Activated T-cell treated with anti-CD3 and anti-CD28 coated beads for 4 hours (primary cell): ENCODE measurements around the gene COPG2.

ENCODE experiments used
- DNase-seq: peaks from one replicate; pipeline ENCODE4 v3.0.0-alpha.2; 2020

Gene COPG2

DNA sequence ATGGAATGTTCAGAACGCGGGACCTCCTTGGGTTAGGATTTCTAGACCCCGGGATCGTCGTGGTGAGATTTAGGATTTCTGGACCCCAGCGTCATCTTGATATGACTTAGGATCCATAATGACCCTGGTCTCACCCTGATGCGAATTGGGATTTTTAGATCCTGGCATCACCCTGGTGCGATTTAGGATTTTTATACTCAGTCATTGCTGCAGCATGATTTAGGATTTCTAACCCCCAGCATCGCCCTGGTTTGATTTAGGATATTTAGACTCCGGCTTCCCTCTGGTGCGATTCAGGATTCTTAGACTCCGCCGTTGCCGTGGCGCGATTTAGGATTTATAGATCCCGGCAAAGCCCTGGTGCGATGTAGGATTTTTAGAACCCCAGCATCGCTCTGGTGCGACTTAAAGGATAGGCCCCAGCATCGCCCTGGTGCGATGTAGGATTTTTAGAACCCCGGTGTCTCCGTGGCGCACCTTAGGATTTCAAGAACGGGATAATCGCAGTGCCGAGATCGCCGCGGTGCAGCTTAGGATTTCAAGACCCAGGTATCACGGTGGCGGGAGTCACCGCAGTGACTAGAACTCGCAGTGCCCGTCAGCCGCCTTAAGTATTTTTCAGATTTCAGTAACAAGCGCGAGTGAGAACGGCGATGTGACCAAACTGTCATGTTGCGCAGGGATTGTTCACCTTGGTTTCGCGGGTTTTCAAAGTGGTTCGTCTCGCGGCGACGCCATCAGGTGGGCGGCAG is 175.8 kb downstream of the COPG2 start:
- no peak for DNase-seq

DNA sequence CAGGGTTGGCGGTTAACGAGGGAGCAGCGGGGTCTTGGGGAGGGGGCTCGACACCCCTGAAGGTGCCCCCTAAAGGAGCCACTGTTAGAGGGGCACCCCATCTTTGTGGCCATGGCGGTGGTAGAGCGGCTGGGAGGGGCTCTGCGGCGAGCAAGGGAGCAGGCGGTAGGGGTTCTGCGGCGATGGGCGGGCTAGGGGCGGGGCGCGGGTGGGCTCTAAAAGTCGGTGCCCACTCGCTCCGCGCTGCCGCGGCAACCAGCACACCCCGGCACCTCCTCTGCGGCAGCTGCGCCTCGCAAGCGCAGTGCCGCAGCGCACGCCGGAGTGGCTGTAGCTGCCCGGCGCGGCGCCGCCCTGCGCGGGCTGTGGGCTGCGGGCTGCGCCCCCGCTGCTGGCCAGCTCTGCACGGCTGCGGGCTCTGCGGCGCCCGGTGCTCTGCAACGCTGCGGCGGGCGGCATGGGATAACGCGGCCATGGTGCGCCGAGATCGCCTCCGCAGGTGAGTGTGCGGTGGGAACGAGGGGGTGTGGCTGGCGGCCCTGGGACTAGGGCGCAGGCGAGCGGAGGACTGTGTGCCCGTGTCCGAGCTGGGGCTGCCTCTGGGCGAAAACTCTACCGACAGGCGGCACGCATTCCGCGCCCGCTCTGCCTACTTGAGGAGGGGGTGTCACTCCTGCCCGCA is 176.6 kb downstream of the COPG2 start, which contains the start of gene MEST:
Gene MEST, plus strand, starts transcription at position 245 of the 682 bp plus-strand sequence. Its CDS starts 229 bp downstream, at position 474.
- DNase-seq = no peak

DNA sequence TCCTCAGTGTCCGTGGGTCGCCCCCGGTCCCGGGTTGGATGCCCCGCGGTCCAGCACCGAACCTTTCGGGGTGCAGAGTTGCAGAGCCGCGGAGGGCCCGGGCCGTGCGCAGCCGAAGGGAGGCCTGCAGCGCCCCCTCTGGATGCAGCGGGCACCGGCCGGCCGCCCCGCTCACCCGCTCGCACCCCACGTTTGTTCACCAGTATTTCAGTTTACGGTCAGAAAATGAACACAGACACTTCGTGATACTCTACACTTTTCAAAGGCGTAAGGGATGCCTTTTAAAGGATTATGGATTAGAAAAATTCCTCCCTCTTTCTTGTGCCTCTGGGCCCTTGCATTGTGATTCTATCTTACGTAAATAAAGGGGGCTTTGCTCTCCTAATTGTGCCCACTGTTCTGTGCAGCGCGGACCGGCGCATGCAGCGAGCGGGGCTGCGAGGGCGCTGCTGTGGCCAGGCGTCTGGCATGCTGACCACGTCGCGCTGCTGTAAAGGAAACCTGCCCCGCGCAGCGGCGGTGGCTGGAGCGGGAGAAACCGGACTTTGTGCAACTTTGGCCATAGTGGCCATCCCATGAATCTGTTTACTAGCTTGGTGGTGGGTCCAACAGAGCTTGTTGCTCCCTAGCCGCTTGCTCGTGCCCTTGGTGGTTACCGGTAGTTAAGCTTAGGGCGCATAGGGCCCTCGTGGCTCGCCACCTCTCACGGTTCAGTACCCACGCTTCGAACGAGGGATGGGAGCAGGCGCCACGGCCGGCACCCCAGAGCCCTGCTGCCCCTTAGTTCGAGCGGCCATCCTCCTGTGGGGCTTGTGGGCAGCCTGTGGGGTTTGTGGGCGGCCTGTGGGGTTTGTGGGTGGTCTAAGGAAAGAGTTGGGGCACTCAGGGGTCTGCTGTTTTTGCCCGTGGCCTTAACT is 177.4 kb downstream of the COPG2 start:
- no peak for DNase-seq

DNA sequence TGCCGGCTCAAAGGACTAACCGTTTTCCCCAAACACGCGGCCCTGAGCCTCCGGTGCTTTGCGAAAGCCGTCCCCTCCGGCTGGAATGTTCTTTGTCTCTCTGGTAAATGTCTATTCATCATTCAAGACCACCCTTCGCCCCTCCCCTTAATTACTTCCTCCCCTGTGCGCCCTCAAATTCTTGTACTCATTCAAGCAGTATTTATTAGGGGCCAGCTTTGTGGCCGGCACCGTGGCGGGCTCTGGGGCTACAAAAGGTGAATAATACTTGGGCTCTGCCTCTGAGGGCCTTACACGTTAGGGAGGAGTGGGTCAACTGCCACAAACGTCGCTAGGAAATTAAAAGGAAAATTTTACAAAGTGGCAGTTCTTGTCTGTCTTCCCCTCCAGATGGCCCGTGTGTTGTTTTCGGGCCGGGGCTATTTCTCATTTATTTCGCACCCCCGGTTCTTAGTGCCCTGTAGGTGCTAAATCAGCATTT is 178.2 kb downstream of the COPG2 start:
- DNase-seq = no peak

DNA sequence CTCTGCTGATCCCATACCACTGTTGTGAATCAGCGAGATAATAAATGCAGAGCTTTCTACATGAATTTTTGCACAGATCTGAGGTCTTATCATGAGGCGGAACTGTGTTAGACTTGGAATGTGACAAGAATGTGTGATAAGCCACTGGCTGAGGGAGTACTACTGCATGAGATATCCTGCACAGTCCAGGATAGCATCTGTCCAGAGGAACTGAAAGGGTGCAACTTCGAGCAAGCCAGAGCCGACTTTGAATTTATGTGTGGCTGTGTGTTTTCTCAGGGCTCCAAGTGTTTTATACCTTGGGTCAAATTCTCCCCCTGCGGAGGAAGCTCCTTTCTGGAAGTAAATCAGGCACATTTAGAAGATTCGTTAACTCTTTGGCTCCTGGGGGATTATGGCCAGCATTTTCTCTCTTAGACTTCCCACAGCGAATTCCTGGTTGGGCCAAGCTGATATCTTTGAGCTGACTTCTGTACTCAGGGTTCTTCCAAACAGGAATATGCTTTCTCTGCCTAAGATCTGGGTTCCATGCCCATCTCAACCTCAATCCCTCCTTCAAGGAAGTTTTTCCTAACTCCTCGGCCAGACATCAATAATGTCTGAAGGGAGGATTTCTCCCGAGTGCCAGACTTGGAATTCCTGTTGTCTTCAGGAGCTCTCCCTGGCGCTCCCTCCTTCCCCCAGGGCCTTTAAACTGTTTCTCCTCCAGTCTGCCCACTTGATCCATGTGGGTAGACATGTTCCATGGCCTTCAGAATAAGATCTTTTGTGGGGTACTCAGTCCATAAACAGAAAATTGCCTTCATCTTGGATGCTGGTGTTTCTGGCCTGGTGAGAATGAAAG is 179.2 kb downstream of the COPG2 start:
- no peak for DNase-seq

DNA sequence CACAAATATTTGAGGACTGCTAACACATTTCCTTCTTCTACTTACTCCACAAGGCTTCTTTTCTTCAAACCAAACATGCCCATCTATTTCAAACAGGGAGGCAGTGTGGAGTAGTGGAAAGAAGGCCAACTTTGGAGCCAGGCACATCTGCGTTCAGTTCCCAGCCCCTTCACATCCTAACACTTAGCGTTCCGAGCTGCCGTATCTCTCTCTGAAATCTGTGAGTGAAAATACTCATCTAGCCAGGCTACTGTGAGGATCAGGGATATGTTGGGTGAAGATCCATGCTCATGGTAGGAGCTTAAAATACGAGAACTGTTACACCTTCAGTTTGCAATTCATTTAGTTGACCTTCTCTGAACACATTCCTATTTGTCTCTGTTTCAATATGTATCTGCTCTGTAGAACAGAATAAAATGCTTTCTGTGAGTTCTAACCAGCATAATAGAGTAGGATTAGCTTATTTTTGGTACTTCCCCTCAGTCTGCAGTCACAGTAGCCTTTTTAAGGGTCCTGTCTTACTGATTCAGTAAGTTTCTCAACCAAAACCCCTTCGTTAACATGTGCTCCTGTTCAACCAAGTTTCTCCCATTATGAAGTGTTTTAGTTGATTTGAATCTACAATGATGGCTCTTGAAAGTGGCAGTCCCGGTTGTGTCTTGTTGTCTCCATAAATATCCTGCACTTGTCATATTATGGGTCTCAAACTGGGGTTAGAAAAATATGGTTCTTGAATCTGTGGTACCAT is 180.0 kb downstream of the COPG2 start:
- no peak for DNase-seq

DNA sequence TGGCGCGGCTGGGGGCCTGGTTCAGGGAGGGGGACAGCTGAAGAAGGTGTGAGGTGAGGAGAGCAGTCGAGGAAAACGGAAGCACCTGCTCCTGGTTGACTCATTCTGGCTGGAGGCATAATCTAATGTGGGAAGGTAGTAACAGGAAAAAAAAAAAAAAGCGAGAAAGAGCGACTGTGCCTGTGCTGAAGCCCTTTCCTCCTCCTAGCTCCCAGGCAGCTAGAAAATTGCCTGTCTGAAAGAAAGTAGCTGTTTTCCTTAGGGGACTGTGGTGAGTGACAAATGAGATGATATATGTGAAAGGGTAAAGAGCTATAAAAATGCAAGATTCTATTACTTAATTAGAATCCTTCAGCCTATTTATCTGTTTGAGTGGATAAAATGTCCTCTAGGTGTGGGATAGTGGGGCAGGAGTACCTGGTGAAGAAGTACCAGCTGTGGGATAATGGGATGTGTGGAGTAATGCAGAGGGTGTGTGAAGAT is 181.6 kb downstream of the COPG2 start:
- no peak for DNase-seq

DNA sequence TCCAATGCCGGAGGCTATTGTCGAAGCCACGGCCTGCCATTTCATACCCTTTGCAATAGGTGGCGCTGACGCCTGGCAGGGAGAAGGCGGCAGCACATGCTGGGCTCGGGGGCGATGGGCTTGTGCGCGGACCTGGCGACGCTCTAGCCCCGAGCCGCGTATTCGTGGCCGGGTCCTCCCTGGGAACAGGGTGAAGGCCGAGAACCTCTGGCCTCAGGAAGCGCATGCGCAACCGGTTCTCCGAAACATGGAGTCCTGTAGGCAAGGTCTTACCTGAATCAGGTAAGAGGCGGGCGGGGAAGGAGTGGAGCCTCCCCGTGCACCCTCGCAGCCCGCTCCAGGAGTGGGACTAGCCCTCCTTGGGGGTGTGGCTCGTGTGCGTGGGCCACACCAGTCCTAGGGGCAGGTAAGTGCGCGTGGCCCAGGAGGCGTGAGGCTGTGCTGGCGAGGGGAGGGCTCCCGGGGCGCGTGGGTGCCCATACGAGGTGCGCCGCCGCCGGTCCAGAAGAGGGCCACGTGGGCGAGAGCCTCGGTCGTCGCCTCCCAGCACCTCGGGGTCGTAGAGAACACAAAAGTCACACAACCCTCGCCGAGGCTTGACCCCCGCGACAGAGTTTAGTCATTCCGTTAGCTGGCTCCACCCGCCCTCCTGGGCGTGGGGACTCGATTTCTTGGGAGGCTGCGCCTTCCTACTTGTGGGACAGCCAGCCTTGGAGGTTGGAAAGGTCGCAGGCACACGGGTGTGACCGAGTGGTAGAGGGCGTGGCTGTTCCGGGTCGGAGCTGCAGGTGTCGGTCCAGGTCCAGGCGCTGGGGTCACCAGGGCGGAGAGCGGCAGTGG is 182.2 kb downstream of the COPG2 start:
- DNase-seq = peak; percentile 33

DNA sequence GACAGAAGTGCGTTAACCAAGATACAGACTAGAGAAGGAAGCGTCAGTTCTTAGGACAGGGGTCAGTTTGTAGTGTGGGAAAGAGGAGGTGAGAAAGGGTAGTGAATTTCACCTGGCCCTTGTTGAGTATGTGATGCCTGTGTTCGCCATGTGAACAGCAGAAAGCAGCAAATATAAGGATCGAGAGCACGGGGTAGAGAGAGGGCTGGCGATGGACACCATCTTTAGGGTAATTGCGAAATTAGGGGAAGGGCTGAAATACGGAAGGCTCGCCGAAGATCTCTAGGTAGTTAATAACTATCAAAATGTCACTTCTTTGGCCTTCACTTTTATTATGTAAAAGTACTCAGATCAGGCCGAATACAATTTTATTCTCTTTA is 182.8 kb downstream of the COPG2 start:
- no peak for DNase-seq

DNA sequence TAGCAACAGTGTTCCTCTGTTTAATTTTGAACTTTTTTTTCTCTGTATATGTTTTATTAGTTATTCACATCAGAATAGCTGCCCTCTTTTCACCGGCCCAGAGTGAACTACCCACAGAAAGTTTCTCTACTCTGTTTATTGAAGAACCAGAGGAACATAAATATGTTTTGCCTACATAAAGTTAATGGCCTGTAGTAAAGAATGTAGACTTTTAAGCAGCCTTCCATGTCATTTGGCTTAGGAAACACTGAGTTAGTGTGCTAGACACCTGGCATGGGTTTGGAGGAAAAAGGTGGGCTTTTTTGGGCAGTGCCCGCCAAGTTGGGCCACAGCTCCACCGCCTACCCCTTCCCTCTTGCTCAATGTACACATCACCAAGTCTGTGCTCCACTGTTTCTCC is 185.5 kb downstream of the COPG2 start:
- DNase-seq = no peak

DNA sequence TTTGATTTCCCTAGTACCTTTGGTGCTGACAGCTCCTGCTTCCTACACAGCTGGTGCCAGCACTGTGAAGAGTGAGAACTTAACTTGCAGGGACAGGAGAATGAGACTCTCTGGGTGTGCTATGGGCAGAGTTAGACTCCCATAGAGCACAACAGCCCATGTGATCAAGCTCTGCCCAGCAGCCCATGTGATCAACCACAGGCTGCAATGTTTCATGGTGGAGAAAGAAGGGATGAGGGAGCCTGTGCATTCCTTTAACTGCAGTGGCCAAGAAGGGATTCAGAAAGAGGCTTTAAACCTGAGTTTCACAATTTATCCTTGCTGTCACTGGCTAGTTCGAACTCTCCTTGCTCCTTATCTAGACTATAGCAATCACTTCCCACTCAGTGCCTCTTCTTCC is 186.7 kb downstream of the COPG2 start:
- DNase-seq = no peak

DNA sequence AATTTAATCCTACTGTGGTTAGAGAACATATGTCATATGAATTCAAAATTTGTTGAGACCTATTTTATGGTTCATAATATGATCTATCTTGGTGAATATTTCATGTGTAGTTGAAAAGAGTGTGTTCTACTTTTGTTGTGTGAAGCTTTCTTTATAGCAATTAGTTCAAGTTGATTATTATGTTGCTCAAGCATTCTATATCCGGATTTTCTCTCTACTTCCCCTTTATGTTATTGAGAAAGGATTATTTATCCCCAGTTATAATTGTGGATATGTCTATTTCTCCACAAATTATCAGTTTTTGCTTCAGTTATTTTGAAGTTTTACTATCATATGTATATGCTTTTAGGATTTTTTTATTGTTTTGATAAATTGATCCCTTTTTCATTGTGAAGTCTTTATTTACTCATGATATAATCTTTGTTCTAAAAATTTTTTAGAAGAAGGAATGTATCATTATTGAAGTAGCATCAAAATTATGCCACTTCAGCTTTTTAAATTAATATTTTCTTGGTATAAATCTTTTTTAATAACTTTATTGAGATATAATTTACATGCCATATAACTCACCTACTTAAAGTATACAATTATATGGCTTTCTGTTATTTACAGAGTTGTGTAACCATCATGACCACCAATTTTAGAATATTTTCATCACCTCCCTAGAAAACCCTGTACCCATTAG is 188.7 kb downstream of the COPG2 start:
- DNase-seq = no peak

DNA sequence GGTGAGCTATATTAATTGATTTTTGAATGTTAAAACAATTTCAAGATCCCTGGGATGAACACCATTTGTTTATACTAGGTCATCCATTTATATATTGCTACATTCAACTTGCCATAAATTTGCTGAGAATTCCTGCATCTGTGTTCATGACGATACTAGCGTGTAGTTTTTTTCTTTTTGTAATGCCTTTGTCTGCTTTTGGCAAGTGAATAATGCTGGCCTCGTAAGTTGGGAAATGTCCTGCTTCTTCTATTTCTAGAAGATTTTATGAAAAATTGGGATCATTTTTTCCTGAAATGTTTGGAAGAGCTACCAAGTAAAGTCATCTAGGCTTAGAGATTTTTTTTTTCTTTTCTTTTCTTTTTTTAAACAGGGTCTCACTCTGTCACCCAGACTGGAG is 189.6 kb downstream of the COPG2 start:
- DNase-seq = no peak

DNA sequence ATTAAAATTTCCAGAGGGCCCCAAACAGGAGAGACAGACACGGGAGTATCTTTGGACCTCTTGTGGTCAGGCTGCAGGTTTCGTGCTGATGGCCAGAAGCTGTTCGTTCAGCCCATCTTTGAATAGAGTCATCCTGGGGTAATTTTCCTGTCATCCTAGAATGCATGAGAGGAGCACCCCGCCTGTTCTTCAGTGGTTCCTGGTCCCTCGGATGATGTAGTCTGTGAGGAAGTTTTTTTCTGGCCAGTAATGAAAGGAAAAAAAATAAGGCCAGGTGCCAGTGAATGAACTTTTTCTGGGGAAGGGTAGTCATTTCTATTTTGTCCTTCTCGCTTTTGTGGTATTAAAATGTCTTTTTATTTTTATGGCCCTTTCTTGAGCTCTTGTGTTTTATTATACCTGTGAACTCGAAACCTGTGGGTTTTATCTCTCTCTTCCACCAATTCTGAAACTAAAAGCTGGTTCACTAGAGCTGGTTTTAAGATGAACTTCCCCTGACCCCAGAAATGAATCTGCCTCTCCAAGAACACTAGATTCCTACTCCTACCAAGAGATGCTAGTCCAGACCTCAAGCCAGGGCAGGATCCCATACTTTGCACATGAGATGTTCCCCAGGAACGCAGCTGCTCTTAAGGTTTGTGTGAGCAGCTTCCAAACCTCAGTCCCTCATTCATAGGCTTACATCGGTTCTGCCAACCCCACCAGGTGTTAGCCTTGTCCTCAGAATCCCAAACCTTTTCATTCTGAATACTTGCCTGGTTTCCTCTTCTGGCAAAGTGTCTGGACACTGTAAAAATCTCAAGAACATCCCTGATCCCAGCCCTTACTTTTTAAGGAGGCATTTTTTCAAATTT is 192.0 kb downstream of the COPG2 start:
- DNase-seq = no peak

DNA sequence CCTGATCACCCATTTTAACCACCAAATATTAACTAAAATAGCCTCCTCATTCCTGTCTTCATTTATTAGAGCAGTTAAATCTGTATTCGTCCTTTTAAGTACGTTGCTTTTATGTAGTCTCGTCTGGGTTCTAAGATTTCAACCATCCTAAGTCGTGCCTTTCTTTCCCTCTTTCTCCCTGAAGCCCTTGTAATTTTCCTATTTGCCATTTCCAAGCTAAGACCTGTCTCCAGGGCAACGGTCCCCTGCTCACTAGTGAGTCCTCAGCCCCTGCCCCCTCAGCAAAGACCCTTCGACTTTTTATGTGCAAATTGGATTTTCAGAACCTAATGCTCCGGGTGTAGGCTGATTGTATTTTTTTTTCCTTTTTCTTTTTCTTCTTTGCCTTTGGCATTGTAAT is 192.8 kb downstream of the COPG2 start:
- DNase-seq = no peak

DNA sequence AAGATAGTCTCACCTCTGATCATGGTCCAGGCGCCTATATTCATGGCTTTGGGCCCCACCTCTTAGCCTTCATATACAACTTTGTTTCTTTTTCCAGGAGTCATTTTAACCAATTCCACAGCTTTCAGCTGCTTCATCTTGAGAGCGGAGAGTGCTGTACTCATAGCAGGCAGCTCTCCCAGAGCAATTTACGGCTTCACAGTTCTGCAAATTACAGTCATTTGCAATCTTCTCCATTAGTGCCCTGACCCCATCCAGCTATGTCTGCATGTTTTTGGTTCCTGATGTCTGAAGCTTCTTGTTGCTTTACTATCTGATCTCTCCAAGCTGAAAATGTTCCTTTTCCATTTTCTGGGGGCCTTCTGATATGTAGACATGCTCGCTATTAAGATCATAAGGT is 194.7 kb downstream of the COPG2 start:
- no peak for DNase-seq

DNA sequence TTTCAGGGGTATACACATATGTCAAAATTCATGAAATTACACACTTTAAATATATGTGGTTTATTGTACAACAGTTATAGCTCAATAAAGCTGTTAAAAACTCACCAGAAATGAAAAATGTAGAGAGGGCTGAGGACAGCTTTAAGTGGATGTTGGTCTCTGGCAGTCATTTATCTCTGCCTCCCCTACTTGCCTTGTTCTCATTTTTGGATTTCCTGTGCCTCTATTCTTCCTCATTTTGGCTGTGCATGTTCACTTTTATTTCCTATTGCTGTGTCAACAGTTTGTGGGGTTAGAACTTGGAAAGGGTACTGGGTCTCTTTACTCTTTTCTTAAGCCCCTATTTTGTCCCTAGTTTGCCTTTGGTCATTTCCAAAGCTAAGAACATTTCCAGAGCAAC is 195.3 kb downstream of the COPG2 start:
- DNase-seq = no peak

DNA sequence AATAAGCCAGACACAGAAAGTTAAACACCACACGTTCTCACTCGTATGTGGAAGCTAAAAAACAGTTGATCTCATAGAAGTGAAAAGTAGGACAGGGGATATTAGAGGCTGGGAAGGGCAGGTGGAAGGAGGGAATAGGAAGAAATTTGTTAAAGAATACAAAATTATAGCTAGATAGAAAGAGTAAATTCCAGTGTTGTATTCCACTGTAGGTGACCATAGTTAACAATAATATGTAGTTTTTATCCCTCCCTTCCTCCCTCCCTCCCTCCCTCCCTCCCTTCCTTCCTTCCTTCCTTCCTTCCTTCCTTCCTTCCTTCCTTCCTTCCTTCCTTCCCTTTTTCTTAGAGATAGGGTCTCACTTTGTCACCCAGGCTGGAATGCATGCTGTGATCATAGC is 196.6 kb downstream of the COPG2 start:
- DNase-seq = no peak

DNA sequence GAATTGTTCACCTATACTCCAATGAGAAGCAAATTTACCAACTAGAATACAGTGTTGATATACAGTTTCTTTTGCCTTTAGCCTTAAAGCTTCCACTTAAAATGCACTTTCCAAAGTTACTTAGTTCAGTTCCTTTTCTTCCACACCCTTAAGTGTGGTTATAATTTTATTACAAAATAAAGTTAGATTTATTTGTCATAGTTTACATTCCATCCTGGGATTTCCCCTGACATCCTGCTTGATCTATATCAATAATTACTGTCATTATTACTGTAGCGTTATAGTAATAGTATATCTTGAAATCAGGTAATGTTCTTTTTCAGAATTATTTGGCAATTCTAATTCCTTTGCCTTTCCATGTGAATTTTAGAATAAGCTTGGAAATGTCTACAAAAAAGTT is 199.9 kb downstream of the COPG2 start:
- DNase-seq = no peak
